HCT116 (cell line): ENCODE measurements around the gene TAS2R41.

Experiments
- CTCF ChIP-seq, 3 experiments: fragments of 200-600 bp in 1 of 3; sonication (generic) in 1 of 3; IDR thresholded peaks in 2 of 3; conservative IDR thresholded peaks in 1 of 3; 2 replicates each; pipeline ENCODE4 v1.5.1; 2012 to 2017; ENCODE audit warnings: low read depth in 2 of 3, low read length in 2 of 3, antibody characterized with exemption in 1 of 3, borderline replicate concordance in 1 of 3, control low read depth in 1 of 3, mild to moderate bottlenecking in 1 of 3, mixed read lengths in 1 of 3, mixed run types in 1 of 3, moderate library complexity in 1 of 3; ENCODE audit not compliant: insufficient read depth in 1 of 3
- RAD21 ChIP-seq: IDR thresholded peaks from 2 replicates; pipeline ENCODE4 v1.6.1; 2012; ENCODE audit warnings: low read depth, mild to moderate bottlenecking
- TF ChIP-seq, protein P1 (sequence below): IDR thresholded peaks from 2 replicates; pipeline ENCODE4 v1.6.1; 2012; ENCODE audit warnings: low read depth

GRCh38 chr7:143514487-143514886, 36.8 kb downstream of the TAS2R41 start:
- TF ChIP-seq, protein P1, sequence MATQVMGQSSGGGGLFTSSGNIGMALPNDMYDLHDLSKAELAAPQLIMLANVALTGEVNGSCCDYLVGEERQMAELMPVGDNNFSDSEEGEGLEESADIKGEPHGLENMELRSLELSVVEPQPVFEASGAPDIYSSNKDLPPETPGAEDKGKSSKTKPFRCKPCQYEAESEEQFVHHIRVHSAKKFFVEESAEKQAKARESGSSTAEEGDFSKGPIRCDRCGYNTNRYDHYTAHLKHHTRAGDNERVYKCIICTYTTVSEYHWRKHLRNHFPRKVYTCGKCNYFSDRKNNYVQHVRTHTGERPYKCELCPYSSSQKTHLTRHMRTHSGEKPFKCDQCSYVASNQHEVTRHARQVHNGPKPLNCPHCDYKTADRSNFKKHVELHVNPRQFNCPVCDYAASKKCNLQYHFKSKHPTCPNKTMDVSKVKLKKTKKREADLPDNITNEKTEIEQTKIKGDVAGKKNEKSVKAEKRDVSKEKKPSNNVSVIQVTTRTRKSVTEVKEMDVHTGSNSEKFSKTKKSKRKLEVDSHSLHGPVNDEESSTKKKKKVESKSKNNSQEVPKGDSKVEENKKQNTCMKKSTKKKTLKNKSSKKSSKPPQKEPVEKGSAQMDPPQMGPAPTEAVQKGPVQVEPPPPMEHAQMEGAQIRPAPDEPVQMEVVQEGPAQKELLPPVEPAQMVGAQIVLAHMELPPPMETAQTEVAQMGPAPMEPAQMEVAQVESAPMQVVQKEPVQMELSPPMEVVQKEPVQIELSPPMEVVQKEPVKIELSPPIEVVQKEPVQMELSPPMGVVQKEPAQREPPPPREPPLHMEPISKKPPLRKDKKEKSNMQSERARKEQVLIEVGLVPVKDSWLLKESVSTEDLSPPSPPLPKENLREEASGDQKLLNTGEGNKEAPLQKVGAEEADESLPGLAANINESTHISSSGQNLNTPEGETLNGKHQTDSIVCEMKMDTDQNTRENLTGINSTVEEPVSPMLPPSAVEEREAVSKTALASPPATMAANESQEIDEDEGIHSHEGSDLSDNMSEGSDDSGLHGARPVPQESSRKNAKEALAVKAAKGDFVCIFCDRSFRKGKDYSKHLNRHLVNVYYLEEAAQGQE, result no peak
- TF ChIP-seq CTCF (IDR thresholded peaks at IDR 0.05 in 2 of 3, conservative IDR thresholded peaks at IDR 0.05 in 1 of 3; ENCODE audit: borderline replicate concordance in 1 of 3, insufficient read depth in 1 of 3, low read depth in 2 of 3, low read length in 2 of 3) (no peak), RAD21 (no peak)
